PFSK-1 (cell line): ENCODE results near the gene METTL25.

ENCODE experiments used
- FOXP2 ChIP-seq: optimal IDR thresholded peaks from 2 replicates; pipeline ENCODE3; 2011; ENCODE audit warnings: borderline replicate concordance, control low read depth, inconsistent platforms; ENCODE audit not compliant: insufficient read depth; ENCODE audit errors: extremely low read length, extremely low read depth
- POLR2AphosphoS5 ChIP-seq: IDR thresholded peaks from 2 replicates; pipeline ENCODE4 v1.6.1; 2012; ENCODE audit warnings: low read depth, mild to moderate bottlenecking, control low read depth, low read length, moderate library complexity
- REST ChIP-seq, 2 experiments: IDR thresholded peaks; 2 replicates each; pipeline versions ENCODE4 v1.6.1 to v1.8.0; 2011 to 2012; ENCODE audit warnings: low read depth in 2 of 2, low read length in 2 of 2, control low read depth in 1 of 2, inconsistent platforms in 1 of 2, mild to moderate bottlenecking in 1 of 2, moderate library complexity in 1 of 2; ENCODE audit not compliant: insufficient read depth in 1 of 2
- SIN3A ChIP-seq: IDR thresholded peaks from 2 replicates; pipeline ENCODE4 v1.6.1; 2012; ENCODE audit warnings: mild to moderate bottlenecking, low read length, moderate library complexity, borderline replicate concordance; ENCODE audit not compliant: insufficient read depth
- TAF1 ChIP-seq: IDR thresholded peaks from 2 replicates; pipeline ENCODE4 v1.6.1; 2012; ENCODE audit warnings: low read length, control low read depth, borderline replicate concordance; ENCODE audit not compliant: insufficient read depth

Gene METTL25

GRCh38 chr12:82414044-82414443 lies 55.7 kb downstream of the METTL25 start:
- TF ChIP-seq REST (IDR thresholded peaks at IDR 0.05; ENCODE audit: insufficient read depth in 1 of 2, low read depth in 2 of 2, low read length in 2 of 2) (no peak), TAF1 (no peak), POLR2AphosphoS5 (no peak), SIN3A (no peak), FOXP2 (no peak)

- TF ChIP-seq TAF1 (no peak), REST (IDR thresholded peaks at IDR 0.05; ENCODE audit: insufficient read depth in 1 of 2, low read depth in 2 of 2, low read length in 2 of 2) (no peak), SIN3A (no peak), FOXP2 (no peak), POLR2AphosphoS5 (no peak)
Observed at GRCh38 chr12:82414926-82415325, 56.6 kb downstream of the METTL25 start.

- no peak for TF ChIP-seq FOXP2
- no peak for TF ChIP-seq SIN3A
- no peak for TF ChIP-seq POLR2AphosphoS5
- no peak for TF ChIP-seq REST (IDR thresholded peaks at IDR 0.05; ENCODE audit: insufficient read depth in 1 of 2, low read depth in 2 of 2, low read length in 2 of 2)
- TF ChIP-seq TAF1, result no peak
Observed at GRCh38 chr12:82415402-82415801, 57.1 kb downstream of the METTL25 start.

- TF ChIP-seq TAF1 (no peak), REST (IDR thresholded peaks at IDR 0.05; ENCODE audit: insufficient read depth in 1 of 2, low read depth in 2 of 2, low read length in 2 of 2) (no peak), FOXP2 (no peak), POLR2AphosphoS5 (no peak), SIN3A (no peak)
Observed at GRCh38 chr12:82425241-82425640, 66.9 kb downstream of the METTL25 start.

GRCh38 chr12:82426081-82426480 lies 67.8 kb downstream of the METTL25 start:
- TF ChIP-seq REST (IDR thresholded peaks at IDR 0.05; ENCODE audit: insufficient read depth in 1 of 2, low read depth in 2 of 2, low read length in 2 of 2), result no peak
- no peak for TF ChIP-seq POLR2AphosphoS5
- no peak for TF ChIP-seq SIN3A
- no peak for TF ChIP-seq TAF1
- no peak for TF ChIP-seq FOXP2
